ENCODE results near the gene RAB8B. TPM values are rescaled to one million over a fixed set of nuclear protein-coding genes. Genes with fewer than 3 reads are reported as not detected.

RAB8B gene
- total RNA-seq, 4 donors from 2014 or later = 11.0 to 12.9 (median 12.5) TPM

- H3K4me3 ChIP-seq = no peak overlapping the region
- no peak for TF ChIP-seq CTCF (IDR thresholded peaks at IDR 0.05)
- TF ChIP-seq POLR2AphosphoS5 (IDR thresholded peaks at IDR 0.05) = no peak
- TF ChIP-seq EP300 (IDR thresholded peaks at IDR 0.05) = no peak
- TF ChIP-seq POLR2A (IDR thresholded peaks at IDR 0.05) = no peak
- WGBS = 95% methylated on average over 3 of the region's 3 CpGs
These were observed 121.2 kb downstream of the RAB8B start for GRCh38 chr15:63310646-63311045.

DNA sequence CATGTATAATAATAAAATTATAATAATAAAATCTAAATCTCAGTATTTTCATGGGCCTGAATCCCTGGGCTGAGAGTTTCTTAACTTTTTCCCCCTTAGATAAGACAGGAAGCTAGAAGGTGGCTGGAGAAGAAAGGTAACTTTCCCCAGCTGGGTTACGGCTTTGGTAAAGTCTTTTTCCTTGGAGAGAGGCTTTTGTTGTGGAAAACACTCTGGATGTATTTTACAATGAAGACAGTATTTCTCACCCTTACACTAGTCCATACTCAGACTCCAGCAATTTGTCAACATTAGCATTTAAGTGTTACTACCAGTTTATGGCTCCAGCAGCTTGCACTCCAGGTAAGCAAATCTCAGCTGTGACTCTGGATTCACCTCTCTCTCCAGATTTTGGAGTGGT is 122.9 kb downstream of the RAB8B start:
- no peak for TF ChIP-seq POLR2AphosphoS5 (IDR thresholded peaks at IDR 0.05)
- TF ChIP-seq CTCF (IDR thresholded peaks at IDR 0.05) = no peak
- no peak for TF ChIP-seq EP300 (IDR thresholded peaks at IDR 0.05)
- TF ChIP-seq POLR2A (IDR thresholded peaks at IDR 0.05) = no peak
- Histone ChIP-seq H3K27ac (no peak overlapping the region), H3K36me3 (no peaks in the 10 kb centered on the region), H3K27me3 (no peaks in the 10 kb centered on the region), H3K4me1 (peaks cover 10% of the 10 kb centered on the region), H3K9me3 (no peaks in the 10 kb centered on the region), H3K4me3 (no peak overlapping the region)
- 100% methylated on average over 1 of the region's 1 CpG for WGBS
- DNase-seq (ENCODE audit: low spot score in 2 of 2) = no peak

More at GRCh38 chr15:63310646-63311045, 121.2 kb downstream of the RAB8B start:
- H3K36me3 ChIP-seq = peaks cover 13% of the 10 kb centered on the region
- H3K27ac ChIP-seq = no peak overlapping the region
- H3K9me3 ChIP-seq = no peaks in the 10 kb centered on the region
- DNase-seq (ENCODE audit: low spot score in 2 of 2) = no peak
- no peaks in the 10 kb centered on the region for H3K27me3 ChIP-seq
- peaks cover 10% of the 10 kb centered on the region for H3K4me1 ChIP-seq

DNA sequence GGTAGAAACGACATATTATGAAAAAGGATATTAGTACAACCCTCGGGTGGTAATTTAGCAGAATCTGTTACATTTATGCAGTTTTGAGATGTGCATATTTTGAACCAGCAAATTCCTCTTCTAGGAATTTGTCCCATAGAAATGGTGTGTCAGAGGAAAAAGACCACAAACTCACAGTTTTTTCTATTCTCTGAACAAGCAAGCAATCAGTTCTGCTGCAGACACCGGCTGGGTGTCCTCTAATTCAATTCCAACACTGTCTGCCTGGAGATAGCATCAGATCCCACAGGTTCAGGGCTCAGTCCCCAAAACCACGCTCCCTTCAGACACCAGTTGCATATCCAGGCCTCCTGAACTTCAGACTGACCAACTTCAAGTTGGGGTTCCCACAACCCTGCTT is 124.4 kb downstream of the RAB8B start:
- no peaks in the 10 kb centered on the region for H3K27me3 ChIP-seq
- H3K36me3 ChIP-seq = no peaks in the 10 kb centered on the region
- TF ChIP-seq EP300 (IDR thresholded peaks at IDR 0.05) (no peak), POLR2A (IDR thresholded peaks at IDR 0.05) (no peak), CTCF (IDR thresholded peaks at IDR 0.05) (no peak), POLR2AphosphoS5 (IDR thresholded peaks at IDR 0.05) (no peak)
- WGBS = 89% methylated on average over 4 of the region's 4 CpGs
- no peak for DNase-seq (ENCODE audit: low spot score in 2 of 2)
- peaks cover 6% of the 10 kb centered on the region for H3K4me1 ChIP-seq
- no peak overlapping the region for H3K27ac ChIP-seq
- no peak overlapping the region for H3K4me3 ChIP-seq
- no peaks in the 10 kb centered on the region for H3K9me3 ChIP-seq

DNA sequence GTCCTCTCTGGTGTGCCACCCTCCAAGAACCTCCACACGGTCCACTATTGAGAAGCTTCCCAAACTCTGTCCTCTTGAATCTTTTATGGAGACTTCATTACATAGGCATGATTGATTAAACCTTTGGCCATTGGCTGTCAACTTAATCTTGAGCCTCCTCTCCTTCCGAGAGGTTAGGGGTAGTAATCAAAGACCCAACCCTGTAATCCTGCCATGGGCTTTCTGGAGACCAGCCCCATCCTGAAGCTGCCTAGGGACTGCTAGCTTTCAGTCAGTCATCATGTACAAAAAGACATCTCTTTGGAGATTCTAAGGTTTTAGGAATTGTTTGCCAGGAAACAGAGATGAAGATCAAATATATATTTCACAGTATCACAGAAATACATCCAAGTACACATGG is 125.0 kb downstream of the RAB8B start:
- no peak for DNase-seq (ENCODE audit: low spot score in 2 of 2)
- Histone ChIP-seq H3K27me3 (no peaks in the 10 kb centered on the region), H3K4me1 (no peaks in the 10 kb centered on the region), H3K27ac (no peak overlapping the region), H3K36me3 (no peaks in the 10 kb centered on the region), H3K4me3 (no peak overlapping the region), H3K9me3 (no peaks in the 10 kb centered on the region)
- no peak for TF ChIP-seq CTCF (IDR thresholded peaks at IDR 0.05)
- no peak for TF ChIP-seq POLR2AphosphoS5 (IDR thresholded peaks at IDR 0.05)
- no peak for TF ChIP-seq POLR2A (IDR thresholded peaks at IDR 0.05)
- TF ChIP-seq EP300 (IDR thresholded peaks at IDR 0.05) = no peak
- WGBS = 63% methylated on average over 2 of the region's 2 CpGs

Other genes with a start within 250 kb of the RAB8B start
- gene TPM1, start 146.9 kb upstream of the RAB8B start, total RNA-seq = 100 to 1,000 TPM in 3 of 4 donors, 10 to 100 TPM in 1; 85.4 to 182 (median 127) TPM
- 10 to 100 TPM; 11.3 to 15.9 (median 12.6) TPM for gene LACTB, start 67.7 kb upstream of the RAB8B start, total RNA-seq
- gene RPS27L, start 32.1 kb upstream of the RAB8B start, total RNA-seq = 10 to 100 TPM; 47.8 to 94.9 (median 51.5) TPM
- 10 to 100 TPM in 1 of 4 donors, 1 to 10 TPM in 3; 4.5 to 12.1 (median 7.1) TPM for gene APH1B, start 88.0 kb downstream of the RAB8B start, total RNA-seq
- 100 to 1,000 TPM; 292 to 338 (median 317) TPM for gene CA12, start 192.2 kb downstream of the RAB8B start, total RNA-seq

Measured in suprapubic skin (tissue), 4 donors.